Activated CD4-positive, alpha-beta T cell treated with anti-CD3 and anti-CD28 coated beads, Interleukin-2, Interleukin-6, amounts not matched to agents 100 ng/mL and 50 ng/mL, durations not matched to agents 16 hours and 8 hours (primary cell): ENCODE measurements around the gene CREBBP.

Experiments
- DNase-seq: peaks from one replicate; pipeline ENCODE4 v3.0.0-alpha.2; 2020

CREBBP gene

DNA sequence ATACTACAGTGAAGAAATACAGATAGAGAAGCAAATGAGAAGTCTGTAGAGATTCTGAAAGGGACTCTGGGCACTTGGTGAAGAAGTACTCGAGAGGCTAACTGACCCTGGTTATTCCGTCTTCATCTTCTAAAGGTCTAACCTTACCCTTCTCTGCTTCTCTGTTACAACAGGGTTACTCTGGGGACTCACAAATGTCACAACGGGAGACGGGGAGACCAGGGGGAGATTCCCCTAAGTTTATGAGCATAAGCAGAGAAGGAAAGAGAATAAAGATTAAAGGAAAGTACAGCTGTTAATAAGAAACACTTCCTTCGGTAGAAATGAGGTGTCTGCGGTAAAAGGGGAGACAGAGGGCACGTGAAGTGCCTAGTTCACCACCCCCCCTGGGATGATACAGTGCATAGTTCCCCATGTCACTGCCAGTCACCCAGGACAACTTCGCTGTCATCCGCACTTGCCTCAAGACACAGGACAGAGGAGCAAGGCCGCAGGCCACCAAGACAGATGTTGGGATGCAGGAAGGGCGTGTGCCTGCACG lies 88.0 kb downstream of the CREBBP start:
- DNase-seq = no peak

DNA sequence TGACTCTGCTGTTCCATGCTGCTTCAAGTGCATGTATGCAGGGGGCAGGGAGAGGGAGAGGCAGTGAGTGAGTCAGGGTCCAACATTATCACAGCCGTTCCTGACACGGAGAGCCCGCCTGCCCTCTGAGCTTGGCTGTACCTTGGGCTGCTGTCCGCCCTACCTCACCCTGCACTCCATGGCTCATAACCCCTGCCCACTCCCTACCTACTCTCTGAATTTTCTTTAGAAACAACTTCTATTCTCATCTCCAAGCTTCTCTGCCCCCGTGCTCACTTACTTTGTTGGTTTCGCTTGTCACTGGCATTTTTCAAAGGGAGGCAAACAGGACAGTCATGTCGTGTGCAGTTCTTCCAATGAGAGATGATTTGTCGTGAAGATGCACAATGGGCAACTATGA lies 88.8 kb downstream of the CREBBP start:
- no peak for DNase-seq

DNA sequence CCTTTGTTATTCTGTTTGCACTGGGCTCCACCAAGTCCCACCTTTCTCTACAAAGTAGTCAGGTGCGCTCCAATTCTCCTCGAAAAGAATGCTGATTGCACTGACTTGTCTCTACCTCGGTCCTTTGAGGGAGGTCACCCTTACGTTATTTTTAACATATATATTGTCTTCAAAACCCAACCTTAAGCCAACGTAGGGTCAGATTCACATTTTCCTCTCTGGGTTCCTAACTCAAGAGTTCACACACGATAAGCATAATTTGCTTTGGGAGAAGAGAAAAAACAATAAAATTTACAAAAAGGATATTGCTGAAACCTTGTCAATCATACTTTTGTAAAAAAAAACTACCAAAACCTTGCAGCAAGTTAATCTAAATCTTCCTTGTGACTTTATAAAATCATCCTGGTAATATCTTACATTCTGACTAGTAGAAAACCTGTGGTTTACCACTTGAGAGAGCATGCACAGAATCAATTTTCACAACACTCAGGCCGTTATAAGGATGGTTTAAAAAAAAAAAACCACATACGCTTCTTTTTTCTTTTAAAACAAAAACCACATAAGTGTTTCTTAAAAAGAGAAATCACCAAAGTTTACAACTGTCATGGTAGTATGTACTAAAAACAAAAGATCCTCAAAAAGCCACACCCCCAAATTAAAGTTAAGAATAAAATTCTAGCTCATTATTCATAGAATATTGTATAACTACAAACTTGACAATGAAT lies 91.0 kb downstream of the CREBBP start:
- DNase-seq = peak; percentile 68

DNA sequence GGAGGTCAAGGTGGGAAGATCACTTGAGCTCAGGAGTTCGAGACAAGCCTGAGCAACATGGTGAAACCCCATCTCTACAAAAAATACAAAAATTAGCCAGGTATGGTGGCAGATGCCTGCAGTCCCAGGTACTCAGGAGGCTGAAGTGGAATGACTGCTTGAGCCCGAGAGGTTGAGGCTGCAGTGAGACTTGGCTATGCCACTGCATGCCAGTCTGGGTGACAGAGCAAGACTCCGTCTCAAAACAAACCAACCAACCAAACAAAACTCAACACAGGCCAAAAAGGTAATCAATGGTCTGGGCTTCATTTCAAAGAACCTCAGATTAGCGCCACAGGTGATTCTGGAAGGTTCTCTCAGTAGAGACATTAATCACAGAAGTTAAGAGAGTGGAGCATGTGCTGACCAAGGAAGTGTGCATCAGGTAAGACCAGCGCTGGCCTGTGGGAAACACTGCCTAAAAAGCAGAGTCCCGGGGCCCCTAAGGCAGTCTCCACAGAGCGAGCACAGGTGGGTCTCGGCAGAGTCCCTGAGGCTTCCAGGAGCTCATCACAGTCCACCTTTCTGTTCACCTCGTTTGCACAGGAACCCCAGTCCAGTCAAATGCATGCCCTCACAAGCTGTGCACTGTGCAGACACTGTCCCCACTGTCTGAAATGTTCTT lies 91.7 kb downstream of the CREBBP start:
- no peak for DNase-seq

DNA sequence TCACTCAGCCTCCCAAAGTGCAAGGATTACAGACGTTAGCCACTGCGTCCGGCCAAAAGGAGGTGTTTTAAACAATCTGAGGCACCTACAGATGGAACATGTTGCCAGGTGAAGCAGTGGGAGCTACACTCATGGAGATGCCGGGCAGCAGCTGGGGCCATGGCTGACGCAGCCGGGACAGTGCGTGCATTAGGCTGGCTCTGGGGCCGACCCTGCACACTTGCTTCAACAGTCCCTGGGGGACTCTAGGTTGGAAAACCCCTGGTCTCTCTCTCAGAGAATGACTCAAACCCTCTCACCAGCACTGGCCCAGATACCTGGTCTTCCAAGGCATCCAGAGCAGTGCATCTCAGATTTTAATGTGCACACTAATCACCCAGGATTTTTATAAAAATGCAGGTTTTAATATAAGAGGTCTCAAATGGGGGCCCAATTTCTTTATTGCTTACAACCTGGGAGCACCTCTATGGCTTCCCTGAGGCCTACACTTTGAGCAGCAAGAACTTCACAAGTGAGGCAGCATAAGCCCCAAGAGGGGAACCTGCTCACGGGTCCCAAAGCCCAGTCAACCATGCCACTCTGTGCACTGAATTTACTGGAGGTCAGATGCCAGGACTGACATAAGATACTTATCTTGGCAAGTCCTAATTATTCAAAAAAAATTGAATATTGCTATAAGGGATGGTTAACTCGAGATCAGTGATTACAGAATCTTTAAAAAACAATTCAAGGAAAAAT lies 92.4 kb downstream of the CREBBP start:
- DNase-seq = no peak

DNA sequence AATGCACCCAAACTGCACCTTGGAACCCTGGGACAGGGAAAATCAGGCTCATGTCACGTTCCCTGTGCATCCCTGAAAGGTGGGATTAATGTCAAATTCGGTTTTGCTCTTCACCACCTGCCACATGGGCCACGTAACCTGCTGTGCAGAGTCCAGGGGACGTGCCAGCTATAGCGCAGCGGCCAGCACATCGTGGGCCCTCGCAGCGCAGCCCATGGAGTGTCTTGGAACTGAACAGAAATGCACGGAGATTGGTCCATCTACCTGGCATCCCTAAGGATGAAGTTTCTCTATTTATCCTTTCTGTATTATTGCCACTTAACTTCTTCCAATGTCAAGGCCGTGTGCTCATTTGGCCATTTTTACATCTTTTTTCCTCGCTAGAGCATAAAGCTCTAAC lies 95.1 kb downstream of the CREBBP start:
- no peak for DNase-seq

DNA sequence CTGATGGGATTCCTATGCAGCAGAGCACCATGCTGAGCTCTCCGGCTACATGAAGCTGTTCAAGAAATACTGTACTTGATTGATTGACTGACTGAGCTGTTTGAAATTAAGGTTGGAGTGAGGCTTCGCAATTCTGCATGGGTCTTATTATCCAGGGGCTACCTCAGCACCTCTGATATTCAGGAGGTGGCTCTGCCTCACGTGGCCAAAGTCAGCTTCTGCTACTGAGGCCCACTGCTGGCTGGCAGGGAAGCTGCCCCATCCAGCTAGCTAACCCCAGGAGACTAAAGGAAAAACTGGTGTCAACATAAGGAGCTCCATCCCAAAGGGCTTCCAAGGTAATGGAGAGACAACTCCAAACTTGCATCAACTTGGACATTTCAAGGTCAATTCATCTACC lies 97.0 kb downstream of the CREBBP start:
- no peak for DNase-seq

DNA sequence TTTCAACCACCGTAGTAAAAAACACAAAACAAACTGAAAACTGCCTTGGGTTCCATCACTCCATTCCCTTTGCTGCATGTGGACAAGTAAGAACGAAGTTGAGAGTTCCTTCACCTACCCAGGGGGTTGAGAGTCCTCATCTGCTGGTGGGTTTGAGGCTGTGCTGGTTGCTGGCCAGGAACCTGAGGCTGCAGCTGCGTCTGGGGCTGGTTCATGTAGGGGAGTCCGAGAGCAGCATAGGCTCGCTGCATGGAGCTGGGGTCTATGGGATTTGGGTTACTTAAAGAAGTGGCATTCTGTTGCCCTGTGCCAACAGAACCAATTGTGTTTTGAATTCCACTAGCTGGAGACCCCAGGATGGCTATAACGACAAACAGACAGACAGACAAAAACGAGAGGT lies 97.9 kb downstream of the CREBBP start:
- DNase-seq = no peak

DNA sequence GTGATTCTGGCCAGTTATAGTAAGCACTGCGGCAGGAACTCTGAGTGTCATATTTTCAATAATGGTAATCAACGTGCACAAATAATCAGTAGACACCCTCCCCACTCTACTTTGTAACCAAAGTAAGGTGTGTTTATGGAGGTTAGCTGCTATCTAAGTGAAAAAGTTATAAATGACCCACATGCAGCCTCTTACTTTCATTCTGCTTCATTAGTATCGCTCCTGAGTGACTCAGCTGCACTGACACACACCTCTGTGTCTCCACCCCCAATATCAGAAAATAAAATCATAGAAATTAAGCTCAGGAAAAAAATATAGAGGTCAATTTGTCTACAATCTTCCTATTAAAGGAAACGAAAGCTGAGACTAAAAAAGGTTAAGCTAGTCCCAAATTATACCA lies 99.1 kb downstream of the CREBBP start:
- peak; percentile 10 for DNase-seq

DNA sequence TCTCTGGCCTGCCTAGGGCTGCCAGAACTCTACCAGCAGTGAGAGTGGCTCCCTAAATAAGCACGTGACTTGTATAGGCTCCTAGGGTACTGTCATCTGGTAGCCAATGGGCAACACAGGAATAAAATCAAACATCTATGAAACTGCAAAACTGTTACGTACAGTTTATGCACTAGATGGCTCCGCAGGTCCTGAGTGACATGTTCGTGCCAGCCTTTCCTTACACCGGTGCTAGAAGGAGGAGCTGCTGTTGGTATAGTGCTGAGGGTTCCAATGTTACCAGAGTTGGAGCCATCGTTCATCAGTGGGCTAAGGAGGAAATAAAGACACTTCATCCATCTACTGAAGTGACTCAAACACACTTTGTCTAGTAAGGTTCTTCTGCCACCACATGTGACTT lies 99.9 kb downstream of the CREBBP start:
- DNase-seq = peak; percentile 44

DNA sequence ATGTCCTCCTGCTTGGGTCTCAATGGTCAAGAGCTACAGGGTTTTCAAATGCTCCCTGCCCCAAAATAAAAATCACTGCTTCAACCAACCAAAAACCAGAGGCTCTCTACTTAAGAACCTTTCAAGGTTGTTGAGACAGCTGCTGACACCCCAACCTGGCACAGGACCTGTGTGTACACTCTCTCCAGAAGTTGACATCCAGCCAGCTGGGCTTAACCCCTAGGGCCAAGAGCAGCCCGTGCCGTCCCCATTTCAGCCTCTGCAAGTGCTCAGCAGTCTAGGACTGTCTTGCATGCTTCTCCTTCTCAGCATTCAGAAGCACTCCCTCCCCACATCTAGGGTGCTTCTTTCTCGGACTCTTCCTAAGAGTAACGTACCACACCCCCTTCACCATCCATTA lies 104.2 kb downstream of the CREBBP start:
- DNase-seq = no peak

DNA sequence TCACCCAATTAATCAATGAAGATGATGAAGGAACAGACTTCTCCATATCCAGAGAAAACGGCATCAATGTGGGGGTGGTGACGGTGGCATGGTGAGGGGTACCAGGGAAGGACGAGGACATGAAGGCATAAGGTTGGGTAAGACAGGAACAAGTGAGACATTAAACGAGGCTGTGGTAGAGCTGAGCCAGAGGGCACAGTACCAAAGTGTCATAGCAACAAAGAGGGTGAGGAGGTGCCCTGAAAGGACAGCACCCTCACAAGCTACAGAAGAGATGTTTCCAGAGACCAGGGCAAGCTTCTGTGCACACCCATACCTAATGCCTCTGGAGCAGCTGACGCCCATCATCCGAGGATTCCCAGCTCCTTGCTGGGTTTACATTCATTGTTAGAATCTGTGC lies 105.7 kb downstream of the CREBBP start:
- DNase-seq = no peak

DNA sequence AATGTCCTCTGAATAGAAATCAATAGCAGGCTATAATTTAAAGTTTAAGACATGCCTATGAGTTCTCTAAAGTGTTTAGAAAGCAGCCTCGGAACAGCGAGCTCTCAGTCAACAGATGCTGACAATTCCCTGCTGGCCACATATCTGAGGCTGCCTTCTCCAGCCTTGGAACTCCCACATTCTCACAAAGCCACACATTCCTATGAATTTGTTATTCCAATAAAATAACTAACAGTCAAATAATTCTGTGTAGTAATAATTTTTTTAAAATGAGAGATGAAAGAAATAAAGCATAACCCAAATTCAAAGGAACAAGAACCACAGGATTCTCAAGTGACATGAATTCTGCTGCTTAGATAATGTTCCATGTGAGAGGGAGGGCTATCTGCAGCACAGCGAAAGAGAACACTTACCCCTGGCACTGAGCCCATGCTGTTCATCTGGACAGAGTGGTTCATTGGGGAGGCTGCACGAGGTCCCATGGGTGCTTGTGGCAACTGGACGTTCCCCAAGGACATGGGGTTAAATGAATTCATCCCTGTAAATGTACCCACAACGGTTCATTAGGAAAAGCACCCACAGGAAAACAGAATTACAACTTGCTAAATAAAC lies 106.3 kb downstream of the CREBBP start:
- DNase-seq = no peak

DNA sequence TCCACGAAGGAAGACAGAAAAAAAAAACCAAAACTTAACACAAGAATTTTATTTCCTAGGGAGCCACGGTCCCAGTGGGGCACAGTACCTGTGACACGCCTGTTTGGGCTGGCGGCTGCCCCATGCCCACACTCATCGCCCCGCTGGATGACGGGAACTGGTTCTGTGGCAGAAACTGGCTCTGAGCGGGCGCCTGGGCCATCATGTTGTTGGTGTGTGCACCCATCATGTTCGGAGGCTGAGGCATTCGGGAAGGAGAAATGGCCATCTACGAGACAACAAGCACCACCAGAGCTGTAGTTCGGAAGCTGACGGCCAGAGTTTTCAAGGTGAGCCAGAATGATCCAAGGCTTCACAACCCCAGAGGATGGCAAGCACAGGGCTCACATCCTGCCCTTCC lies 106.8 kb downstream of the CREBBP start:
- DNase-seq = no peak

DNA sequence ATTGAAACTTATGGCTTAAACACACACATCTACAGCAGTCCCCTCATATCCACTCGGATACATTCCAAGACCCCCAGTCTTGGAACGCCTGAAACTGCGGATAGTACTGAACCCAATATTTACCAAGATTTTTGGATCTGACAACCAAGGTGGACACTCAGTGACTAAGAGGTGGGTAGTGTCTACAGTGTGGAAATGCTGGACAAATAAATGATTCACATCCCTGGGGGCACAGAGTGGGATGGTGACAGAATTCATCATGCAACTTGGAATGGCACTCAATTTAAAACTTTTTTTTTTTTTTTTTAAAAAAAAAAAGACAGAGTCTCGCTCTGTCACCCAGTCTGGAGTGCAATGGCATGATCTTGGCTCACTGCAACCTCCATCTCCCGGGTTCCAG lies 109.0 kb downstream of the CREBBP start:
- DNase-seq = no peak

DNA sequence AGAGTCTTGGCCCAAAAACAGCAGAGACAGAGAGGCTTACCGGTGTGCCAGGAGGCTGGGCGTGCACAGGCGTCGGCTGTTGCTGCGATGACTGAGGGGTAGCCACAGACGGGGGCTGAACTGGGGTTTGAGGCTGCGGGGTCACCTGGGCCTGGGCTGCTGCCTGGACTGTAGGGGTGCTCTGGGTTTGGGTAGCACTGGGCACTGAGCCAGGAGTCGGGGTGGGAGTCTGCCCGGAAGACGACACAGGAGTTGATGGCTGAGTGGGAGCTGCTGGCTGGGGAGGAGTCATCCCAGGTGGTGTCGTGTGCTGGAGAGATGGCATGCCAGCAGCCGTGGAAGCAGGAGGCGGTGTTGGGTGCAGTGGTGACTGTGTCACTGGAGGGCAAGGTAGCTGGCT lies 110.0 kb downstream of the CREBBP start:
- DNase-seq = no peak

DNA sequence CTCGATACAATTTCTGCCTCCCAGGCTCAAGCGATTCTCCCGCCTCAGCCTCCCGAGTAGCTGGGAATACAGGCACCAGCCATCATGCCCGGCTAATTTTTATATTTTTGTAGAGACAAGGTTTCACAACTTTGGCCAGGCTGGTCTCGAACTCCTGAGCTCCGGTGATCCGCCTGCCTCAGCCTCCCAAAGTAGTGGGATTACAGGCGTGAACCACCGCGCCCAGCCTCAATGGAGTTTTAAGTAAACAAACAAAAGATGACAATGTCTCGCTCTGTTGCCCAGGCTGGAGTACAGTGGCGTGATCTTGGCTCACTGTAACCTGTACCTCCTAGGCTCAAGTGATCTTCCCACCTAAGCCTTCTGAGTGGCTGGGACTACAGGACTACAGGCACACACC lies 110.6 kb downstream of the CREBBP start:
- DNase-seq = no peak

DNA sequence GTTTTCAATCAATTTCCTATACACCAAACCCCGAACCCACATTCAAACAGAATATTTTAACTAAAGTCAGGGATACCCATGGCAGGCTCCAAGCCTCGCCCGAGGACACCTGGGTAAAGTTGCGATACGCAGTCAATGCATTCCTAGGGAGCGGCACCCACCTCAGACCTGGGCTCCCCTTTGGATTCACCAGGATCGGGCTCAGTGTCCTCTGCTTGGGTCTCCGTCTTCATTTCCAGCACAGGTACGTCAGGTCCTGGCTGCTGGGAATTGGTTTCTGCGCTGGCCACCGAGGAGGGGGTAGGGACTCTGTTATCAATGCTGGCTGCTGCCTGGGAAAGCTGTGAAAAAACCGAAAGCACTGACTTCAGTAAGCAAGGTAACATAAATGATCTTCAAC lies 111.5 kb downstream of the CREBBP start:
- DNase-seq = no peak

DNA sequence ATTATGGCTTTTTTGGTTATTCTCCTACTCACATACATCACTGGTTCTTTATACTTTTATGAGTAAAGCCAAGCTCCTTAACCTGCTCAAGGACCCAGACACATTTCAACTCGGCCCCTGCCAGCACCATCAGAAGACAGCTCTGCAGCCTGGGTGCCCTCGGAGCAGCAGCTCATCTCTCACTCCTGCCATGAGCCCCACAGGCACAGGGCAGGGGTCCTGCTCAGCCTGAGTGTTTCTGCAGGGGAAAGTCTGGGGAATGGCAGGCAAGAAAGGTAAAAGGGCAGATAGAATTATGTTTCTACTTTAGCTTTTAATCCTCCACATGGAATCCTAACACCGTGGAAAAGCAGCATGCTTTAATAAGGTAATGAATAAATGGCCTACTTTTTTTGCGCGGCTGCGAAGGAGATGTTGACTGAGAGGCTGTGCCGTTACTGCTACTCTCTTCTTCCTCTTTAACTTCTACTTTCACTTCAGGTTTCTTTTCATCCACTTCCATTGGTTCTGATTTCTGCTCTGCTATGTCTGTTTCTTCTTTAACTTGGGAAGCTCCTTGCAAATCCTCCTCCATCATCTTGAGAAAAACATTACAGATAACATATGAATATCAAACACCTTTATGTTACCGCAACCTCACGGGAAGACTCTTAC lies 113.1 kb downstream of the CREBBP start:
- no peak for DNase-seq

DNA sequence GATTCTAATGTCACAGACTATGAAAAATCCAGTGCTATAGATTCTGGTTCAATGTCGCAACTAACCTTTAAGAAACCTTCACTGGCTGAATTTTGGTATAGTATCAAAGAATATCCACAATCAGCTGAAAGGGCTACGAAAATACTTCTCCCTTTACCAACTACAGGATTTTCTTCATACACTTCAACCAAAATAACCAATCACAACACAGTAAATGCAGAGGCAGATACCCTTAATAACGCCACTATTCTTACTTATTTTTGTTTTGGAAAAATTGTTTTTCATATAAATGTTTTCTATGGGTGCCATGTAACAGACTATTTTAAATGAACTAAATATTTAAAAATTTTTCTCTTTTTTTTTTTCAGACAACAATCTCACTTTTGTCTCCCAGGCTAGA lies 114.3 kb downstream of the CREBBP start:
- DNase-seq = no peak

DNA sequence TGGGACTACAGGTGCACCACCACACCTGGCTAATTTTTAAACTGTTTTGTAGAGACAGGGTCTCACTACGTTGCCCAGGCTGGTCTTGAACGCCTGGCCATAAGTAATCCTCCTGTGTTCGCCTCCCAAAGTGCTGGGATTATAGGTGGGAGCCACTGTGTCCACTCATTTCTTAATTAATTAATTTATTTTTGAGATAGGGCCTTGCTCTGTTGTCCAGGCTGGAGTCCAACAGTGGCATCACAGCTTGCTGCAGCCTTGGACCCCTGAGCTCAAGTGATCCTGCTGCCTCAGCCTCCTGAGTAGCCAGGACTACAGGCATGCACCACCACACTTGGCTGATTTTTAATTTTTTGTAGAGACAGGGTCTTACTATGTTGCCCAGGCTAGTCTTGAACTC lies 116.1 kb downstream of the CREBBP start:
- no peak for DNase-seq

DNA sequence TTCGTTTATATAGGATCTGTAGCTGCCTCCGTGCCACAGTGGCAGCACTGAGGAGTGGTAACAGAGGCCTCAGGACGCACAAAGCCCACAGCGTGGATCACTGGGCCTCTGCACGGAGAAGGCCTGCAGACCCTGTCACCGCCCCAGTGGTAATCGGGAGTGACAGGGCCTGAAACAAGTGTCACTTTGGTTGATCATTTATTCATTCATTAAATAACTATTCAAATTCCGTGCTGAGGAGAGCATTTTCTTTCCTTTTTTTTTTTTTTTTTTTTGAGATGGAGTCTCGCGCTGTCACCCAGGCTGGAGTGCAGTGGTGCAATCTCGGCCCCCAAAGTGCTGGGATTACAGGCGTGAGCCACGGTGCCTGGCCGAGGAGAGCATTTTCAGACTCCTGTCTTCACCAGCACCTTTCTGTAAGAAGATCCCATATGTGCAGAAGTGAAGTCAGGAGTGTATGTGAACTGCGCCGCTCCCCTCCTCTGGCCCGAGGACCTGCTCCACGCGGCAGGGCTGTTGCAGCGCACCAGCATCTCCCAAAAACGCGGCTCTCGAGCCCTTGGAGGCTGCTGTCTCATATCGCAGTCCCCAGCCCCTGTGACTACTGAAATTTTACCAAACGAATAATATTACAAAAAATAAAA lies 118.3 kb downstream of the CREBBP start:
- DNase-seq = no peak
